Measurements from ENCODE around the gene ZSCAN5C.
"Not testable (repeated sequence)": the region's sequence is repeated elsewhere in the genome, so short reads cannot be mapped to it uniquely, and the experiment has no call there.

Gene ZSCAN5C, protein sequence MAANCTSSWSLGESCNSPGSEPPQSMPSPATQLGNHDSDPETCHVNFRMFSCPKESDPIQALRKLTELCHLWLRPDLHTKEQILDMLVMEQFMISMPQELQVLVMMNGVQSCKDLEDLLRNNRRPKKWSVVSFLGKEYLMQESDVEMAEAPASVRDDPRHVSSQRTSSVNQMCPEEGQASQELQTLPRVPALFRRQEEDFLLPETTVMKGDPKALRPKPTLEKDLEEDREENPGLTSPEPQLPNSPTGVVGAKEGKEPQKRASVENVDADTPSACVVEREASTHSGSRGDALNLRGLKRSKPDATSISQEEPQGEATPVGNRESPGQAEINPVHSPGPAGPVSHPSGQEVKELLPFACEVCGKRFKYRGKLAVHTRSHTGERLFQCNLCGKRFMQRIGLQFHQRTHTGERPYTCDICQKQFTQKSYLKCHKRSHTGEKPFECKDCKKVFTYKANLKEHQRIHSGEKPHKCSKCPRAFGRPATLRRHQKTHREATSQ

GRCh38 chr19:56201973-56202372 is at the start of gene ZSCAN5C:
ZSCAN5C (plus strand) TSS chr19:56202273; CDS start chr19:56205914, 3,641 bp downstream.
- no peak for DNase-seq (ENCODE audit: low read depth)

DNA sequence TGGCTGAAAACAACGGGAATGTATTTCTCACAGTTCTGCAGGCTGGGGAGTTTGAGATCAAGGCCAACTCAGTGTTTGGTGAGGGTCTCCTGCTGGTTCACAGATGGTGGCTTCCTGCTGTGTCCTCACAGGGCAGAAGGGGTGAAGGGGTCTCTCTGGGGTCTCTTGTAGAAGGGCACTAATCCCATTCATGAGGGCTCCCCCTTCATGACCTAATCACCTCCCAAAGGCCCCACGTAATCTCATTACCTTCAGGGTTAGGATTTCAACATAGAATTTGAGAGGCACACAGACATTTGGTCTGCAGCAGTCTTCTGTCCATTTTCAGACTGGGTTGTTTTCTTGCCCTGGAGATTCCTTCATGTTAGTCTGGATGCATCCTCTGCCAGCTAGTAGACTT is 49.4 kb upstream of the ZSCAN5C start:
- DNase-seq (ENCODE audit: low read depth): no peak

GRCh38 chr19:56153507-56153906 is 48.6 kb upstream of the ZSCAN5C start:
- DNase-seq (ENCODE audit: low read depth): no peak

DNA sequence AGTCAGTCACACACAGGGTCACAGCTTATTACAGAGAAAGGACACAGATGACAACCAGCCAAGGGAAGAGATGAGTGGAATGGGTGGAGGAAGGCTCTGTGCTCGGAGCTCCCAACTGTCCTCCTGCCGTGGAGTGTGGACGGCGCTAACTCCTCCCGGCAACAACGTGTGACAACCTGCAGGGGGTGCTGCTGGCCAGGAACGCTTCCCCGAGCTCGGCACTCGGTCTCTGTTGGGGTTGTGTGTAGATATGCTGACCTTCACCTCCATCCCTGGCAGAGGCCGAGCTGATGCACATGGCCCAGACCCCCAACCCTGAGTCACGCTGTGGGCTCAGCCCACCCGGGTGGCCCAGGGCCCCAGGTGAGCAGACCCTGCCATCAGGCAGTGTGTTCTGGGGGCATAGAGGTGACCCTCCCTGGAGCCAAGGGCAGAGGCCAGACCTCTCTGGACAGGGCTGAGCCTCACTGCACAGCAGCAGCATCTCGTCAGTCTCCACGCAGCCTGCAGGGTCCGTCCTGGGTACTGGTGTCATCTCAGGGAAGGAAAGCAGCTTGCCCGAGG is 46.9 kb upstream of the ZSCAN5C start:
- no peak for DNase-seq (ENCODE audit: low read depth)

- no peak for DNase-seq (ENCODE audit: low read depth)
Observed at GRCh38 chr19:56156768-56157167, 45.3 kb upstream of the ZSCAN5C start.

GRCh38 chr19:56158170-56158757 is 43.8 kb upstream of the ZSCAN5C start:
- no peak for DNase-seq (ENCODE audit: low read depth)

GRCh38 chr19:56159009-56159559 is 43.0 kb upstream of the ZSCAN5C start:
- no peak for DNase-seq (ENCODE audit: low read depth)

DNA sequence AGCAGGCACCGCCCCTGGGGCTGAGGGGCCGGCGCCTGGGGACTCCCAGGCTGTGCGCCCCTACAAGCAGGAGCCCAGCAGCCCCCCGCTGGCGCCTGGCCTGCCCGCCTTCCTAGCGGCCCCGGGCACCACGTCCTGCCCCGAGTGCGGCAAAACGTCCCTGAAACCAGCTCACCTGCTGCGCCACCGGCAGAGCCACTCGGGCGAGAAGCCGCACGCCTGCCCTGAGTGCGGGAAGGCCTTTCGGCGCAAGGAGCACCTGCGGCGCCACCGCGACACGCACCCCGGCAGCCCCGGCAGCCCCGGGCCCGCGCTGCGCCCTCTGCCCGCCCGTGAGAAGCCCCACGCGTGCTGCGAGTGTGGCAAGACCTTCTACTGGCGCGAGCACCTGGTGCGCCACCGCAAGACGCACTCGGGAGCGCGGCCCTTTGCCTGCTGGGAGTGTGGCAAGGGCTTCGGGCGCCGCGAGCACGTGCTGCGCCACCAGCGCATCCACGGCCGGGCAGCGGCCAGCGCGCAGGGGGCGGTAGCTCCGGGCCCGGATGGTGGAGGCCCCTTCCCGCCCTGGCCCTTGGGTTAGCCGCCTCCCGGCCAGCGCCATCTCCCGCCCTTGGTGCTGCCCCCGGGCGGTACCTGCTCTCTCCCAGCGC is 42.3 kb upstream of the ZSCAN5C start:
- DNase-seq (ENCODE audit: low read depth): no peak

GRCh38 chr19:56161534-56161933 is 40.5 kb upstream of the ZSCAN5C start:
- DNase-seq (ENCODE audit: low read depth): no peak

GRCh38 chr19:56162258-56162657 is 39.8 kb upstream of the ZSCAN5C start:
- DNase-seq (ENCODE audit: low read depth): no peak

- no peak for DNase-seq (ENCODE audit: low read depth)
Observed at GRCh38 chr19:56163097-56163496, 39.0 kb upstream of the ZSCAN5C start.

DNA sequence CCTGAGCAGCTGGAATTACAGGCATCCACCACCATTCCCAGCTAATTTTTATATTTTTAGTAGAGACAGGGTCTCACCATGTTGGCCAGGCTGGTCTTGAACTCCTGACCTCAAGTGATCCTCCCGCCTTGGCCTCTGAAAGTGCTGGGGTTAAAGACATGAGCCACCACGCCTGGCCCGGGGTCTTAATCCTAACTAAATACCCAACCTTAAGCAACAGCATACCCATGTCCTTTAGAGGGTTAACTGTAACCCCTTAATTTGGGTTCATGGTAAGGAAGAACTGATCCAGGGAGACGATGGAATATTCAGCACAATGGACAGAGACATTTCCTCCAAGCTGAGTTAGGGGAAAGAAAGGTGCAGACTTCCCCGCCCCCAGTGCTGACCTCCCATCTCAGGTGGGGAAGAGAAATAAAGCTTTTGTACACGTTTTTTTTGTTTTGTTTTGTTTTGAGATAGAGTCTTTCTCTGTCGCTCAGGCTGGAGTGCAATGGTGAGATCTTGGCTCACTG is 35.0 kb upstream of the ZSCAN5C start:
- no peak for DNase-seq (ENCODE audit: low read depth)

- no peak for DNase-seq (ENCODE audit: low read depth)
Observed at GRCh38 chr19:56170261-56170660, 31.8 kb upstream of the ZSCAN5C start.

DNA sequence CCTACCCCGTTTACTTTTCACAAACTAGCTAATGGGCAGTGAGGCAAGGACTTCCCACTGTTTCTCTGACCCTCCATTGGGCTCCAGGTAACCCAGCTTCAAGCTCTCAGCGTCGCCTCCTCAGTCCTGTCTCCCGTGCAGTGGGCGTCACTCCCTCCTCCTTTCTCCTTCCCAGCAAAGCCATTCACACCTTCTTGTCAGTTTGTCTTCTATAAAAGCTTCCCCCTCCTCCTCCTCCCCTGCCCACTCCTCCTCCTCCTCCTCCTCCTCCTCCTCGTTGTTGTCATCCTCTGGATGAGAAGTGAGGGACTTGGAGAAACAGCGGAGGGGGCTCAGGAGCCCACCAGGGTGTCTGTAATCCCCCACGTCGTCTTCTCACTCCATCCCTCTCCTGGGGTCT is 28.0 kb upstream of the ZSCAN5C start:
- no peak for DNase-seq (ENCODE audit: low read depth)

DNA sequence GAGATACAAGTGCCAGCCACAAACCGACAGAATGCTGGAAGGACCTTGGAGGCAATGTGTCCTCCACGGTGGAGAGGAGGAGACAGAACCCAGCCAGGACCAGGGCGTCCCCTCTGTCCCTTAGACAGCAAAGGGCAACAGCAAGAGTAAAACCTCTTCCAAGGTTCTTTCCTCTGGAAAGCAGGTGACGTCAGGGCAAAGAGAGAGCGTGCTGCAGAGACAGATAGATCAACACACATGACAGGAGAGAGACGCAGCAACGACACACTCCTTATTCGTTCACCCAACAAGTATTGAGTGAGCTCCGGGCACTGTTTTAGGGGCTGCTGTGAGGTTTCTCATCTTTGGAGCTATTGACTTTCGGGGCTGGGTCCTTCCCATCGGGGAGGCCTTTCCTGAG is 27.5 kb upstream of the ZSCAN5C start:
- DNase-seq (ENCODE audit: low read depth): no peak

DNA sequence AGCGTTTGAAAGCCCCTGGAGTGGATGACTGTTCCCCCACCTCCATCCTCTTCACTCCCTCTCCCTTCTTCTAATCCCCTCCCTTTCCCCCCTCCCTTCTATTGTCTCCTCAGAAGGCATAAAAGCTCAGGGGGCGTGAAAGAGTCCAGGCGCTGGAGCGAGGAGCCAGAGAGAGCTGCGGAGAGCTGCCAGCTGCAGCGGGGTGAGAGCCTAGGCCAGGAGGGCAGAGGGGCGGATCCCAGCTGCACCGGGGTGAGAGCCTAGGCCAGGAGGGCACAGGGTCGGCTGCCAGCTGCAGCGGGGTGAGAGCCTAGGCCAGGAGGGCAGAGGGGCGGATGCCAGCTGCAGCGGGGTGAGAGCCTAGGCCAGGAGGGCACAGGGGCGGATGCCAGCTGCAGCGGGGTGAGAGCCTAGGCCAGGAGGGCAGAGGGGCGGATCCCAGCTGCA is 26.2 kb upstream of the ZSCAN5C start, which contains the start of gene GALP:
Gene GALP, plus strand, starts transcription at position 148 of the 447 bp plus-strand sequence. CDS start 1,101 bp downstream, outside the sequence.
- not testable (repeated sequence) for DNase-seq (ENCODE audit: low read depth)

DNA sequence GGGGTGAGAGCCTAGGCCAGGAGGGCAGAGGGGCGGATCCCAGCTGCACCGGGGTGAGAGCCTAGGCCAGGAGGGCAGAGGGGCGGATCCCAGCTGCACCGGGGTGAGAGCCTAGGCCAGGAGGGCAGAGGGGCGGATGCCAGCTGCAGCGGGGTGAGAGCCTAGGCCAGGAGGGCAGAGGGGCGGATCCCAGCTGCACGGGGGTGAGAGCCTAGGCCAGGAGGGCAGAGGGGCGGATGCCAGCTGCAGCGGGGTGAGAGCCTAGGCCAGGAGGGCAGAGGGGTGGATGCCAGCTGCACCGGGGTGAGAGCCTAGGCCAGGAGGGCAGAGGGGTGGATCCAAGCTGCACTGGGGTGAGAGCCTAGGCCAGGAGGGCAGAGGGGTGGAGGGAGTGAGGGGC is 25.8 kb upstream of the ZSCAN5C start:
- DNase-seq (ENCODE audit: low read depth): not testable (repeated sequence)

- no peak for DNase-seq (ENCODE audit: low read depth)
Observed at GRCh38 chr19:56176881-56177280, 25.2 kb upstream of the ZSCAN5C start.

DNA sequence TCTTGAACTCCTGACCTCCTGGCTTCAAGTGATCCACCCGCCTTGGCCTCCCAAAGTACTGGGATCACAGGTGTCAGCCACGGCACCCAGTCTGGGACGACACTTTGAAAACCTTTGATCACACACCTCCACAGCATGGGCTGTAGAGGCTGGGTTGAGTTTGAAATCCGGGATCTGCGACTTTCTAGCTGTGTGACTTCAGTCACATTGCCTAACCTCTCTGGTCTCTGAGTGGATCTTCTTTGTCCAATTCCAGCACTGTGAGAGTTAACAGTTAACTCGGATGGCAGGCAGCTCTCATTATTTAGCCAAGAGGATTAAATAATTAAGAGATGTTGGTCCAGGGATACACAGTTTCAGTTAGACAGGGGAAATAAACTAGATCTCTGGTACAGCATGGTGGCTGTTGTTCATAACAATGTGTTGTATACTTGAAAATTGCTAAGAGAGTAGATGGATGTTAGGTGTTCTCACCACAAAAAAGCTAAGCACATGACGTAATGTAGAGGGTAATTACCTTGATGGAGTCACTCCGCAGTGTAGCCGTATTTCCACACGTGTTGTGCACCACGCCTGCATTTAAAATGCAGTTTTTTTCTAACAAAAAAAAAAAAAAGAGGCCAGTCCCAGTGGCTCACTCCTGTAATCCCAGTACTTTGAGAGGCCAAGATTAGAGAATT is 24.4 kb upstream of the ZSCAN5C start:
- no peak for DNase-seq (ENCODE audit: low read depth)

- DNase-seq (ENCODE audit: low read depth): no peak
Observed at GRCh38 chr19:56189785-56190184, 12.3 kb upstream of the ZSCAN5C start.

GRCh38 chr19:56191115-56191514 is 11.0 kb upstream of the ZSCAN5C start:
- no peak for DNase-seq (ENCODE audit: low read depth)
